ENCODE measurements around the gene TBC1D2B.
"Not testable (repeated sequence)": the region's sequence is repeated elsewhere in the genome, so short reads cannot be mapped to it uniquely, and the experiment has no call there.

GRCh38 chr15:77977903-77978758 is 99.4 kb downstream of the TBC1D2B start:
- TF ChIP-seq, protein P1, sequence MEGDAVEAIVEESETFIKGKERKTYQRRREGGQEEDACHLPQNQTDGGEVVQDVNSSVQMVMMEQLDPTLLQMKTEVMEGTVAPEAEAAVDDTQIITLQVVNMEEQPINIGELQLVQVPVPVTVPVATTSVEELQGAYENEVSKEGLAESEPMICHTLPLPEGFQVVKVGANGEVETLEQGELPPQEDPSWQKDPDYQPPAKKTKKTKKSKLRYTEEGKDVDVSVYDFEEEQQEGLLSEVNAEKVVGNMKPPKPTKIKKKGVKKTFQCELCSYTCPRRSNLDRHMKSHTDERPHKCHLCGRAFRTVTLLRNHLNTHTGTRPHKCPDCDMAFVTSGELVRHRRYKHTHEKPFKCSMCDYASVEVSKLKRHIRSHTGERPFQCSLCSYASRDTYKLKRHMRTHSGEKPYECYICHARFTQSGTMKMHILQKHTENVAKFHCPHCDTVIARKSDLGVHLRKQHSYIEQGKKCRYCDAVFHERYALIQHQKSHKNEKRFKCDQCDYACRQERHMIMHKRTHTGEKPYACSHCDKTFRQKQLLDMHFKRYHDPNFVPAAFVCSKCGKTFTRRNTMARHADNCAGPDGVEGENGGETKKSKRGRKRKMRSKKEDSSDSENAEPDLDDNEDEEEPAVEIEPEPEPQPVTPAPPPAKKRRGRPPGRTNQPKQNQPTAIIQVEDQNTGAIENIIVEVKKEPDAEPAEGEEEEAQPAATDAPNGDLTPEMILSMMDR (optimal IDR thresholded peaks at IDR 0.05 in 1 of 3, IDR thresholded peaks at IDR 0.05 in 1 of 3, conservative IDR thresholded peaks at IDR 0.05 in 1 of 3; ENCODE audit: extremely low read depth in 1 of 3, insufficient read depth in 2 of 3, low read length in 3 of 3) = not testable (repeated sequence)
- not testable (repeated sequence) for TF ChIP-seq EZH2 (IDR thresholded peaks at IDR 0.05; ENCODE audit: low read length)

Data from keratinocyte (primary cell).